Thyroid gland (tissue), 4 donors: ENCODE data around the gene TBC1D23.

Experiments
- CTCF ChIP-seq, 6 experiments: fragments of 200-600 bp in 3 of 6; fragments of 450-650 bp in 3 of 6; sonication (generic) in 3 of 6; IDR thresholded peaks; one replicate each; pipeline ENCODE4 v1.5.1; 2016 to 2019; ENCODE audit warnings: antibody characterized with exemption in 6 of 6, mild to moderate bottlenecking in 2 of 6, inconsistent platforms in 1 of 6, moderate library complexity in 1 of 6
- POLR2A ChIP-seq, 2 donors: fragments of 450-650 bp; IDR thresholded peaks; one replicate each; pipeline ENCODE4 v1.6.1; 2017; ENCODE audit warnings: antibody characterized with exemption in 2 of 2, mild to moderate bottlenecking in 2 of 2, moderate library complexity in 1 of 2

GRCh38 chr3:100257586-100257985 is 3.2 kb upstream of the TBC1D23 start:
- TF ChIP-seq CTCF (IDR thresholded peaks at IDR 0.05) (no peak), POLR2A (IDR thresholded peaks at IDR 0.05) (no peak)
